Caco-2 (cell line): Measurements from ENCODE around the gene ADCY9. TPM values are rescaled to one million over a fixed set of nuclear protein-coding genes. Genes with fewer than 3 reads are reported as not detected.
"Not testable (repeated sequence)": the region's sequence is repeated elsewhere in the genome, so short reads cannot be mapped to it uniquely, and the experiment has no call there.

Source experiments
- BruUV-seq: library from RNA; stranded (reverse); fragments of 400-500 nt; replicated peaks from 2 replicates; lab custom pipeline; 2021; lab: Mats Ljungman, UMichigan
- CTCF ChIA-PET: fragments of 300-600 bp; sonication (Branson Sonifier 250); formaldehyde crosslinking; loops from one replicate; lab custom pipeline; 2022; ENCODE audit warnings: antibody characterized with exemption; lab: Charles Lee
- POLR2A ChIA-PET: fragments of 300-600 bp; sonication (Branson Sonifier 250); formaldehyde crosslinking; loops from one replicate; lab custom pipeline; 2022; ENCODE audit warnings: antibody characterized with exemption; lab: Charles Lee
- DNase-seq, 2 experiments: peaks; one replicate each; pipeline versions ENCODE4 v3.0.0 to v3.0.0-alpha.2; 2020 to 2022
- H3K27me3 ChIP-seq: replicated peaks from 2 replicates; pipeline ENCODE4 v1.6.0; 2011; ENCODE audit warnings: low read length; ENCODE audit not compliant: control insufficient read depth, insufficient read depth
- H3K36me3 ChIP-seq: 2 replicates; pipeline ENCODE4 v1.5.1; 2011; ENCODE audit warnings: low read length; ENCODE audit not compliant: control insufficient read depth, insufficient read depth
- H3K4me1 ChIP-seq: fragments of 250-450 bp; sonication (Bioruptor Pico); 2 replicates; pipeline ENCODE4 v1.5.1; 2020; ENCODE audit warnings: mild to moderate bottlenecking
- H3K4me3 ChIP-seq: 2 replicates; pipeline ENCODE4 v1.5.1; 2011; ENCODE audit warnings: low read depth, mild to moderate bottlenecking, control low read depth, low read length
- H3K9me3 ChIP-seq: fragments of 250-450 bp; sonication (Bioruptor Pico); 2 replicates; pipeline ENCODE4 v1.5.1; 2020; ENCODE audit warnings: mild to moderate bottlenecking, moderate library complexity
- H3K27ac Mint-ChIP-seq: one replicate; pipeline ENCODE4 v1.8.0; 2022; ENCODE audit warnings: mixed read lengths; ENCODE audit not compliant: unreplicated experiment
- H3K27me3 Mint-ChIP-seq: one replicate; pipeline ENCODE4 v1.8.0; 2022; ENCODE audit warnings: mixed read lengths; ENCODE audit not compliant: insufficient read depth, unreplicated experiment
- H3K36me3 Mint-ChIP-seq: one replicate; pipeline ENCODE4 v1.8.0; 2022; ENCODE audit warnings: mild to moderate bottlenecking, mixed read lengths; ENCODE audit not compliant: insufficient read depth, unreplicated experiment
- H3K4me1 Mint-ChIP-seq: one replicate; pipeline ENCODE4 v1.8.0; 2022; ENCODE audit warnings: low read depth, mixed read lengths; ENCODE audit not compliant: unreplicated experiment
- H3K4me3 Mint-ChIP-seq: one replicate; pipeline ENCODE4 v1.8.0; 2022; ENCODE audit warnings: mild to moderate bottlenecking, moderate library complexity, mixed read lengths; ENCODE audit not compliant: unreplicated experiment
- H3K9me3 Mint-ChIP-seq: one replicate; pipeline ENCODE4 v1.8.0; 2022; ENCODE audit warnings: mixed read lengths; ENCODE audit not compliant: unreplicated experiment
- intact Hi-C: fragments of 100-400 bp; cut with micrococcal nuclease; formaldehyde crosslinking; loops from one replicate; pipeline ENCODE4 v1.10.0; 2022; ENCODE audit not compliant: unreplicated experiment
- total RNA-seq: library from RNA; stranded (reverse); gene quantifications from 2 replicates; pipeline ENCODE4 v1.2.3, GENCODE V29; 2022
- TF ChIP-seq, protein P1 (sequence below), 2 experiments: fragments of 200-600 bp in 1 of 2; IDR thresholded peaks; 1 replicate in 1 of 2; 2 replicates in 1 of 2; pipeline versions ENCODE4 v1.5.1 to v1.8.0; 2011 to 2022; ENCODE audit warnings: antibody characterized with exemption in 1 of 2, control low read depth in 1 of 2, inconsistent platforms in 1 of 2, low read depth in 1 of 2, low read length in 1 of 2, mild to moderate bottlenecking in 1 of 2, moderate library complexity in 1 of 2; ENCODE audit not compliant: insufficient read depth in 1 of 2, severe bottlenecking in 1 of 2, unreplicated experiment in 1 of 2

Gene ADCY9
- total RNA-seq, 1 experiment from 2014 or later = 11.5 TPM

GRCh38 chr16:4077174-4077649 lies 39.0 kb downstream of the ADCY9 start:
- H3K4me3 ChIP-seq = no peak overlapping the region
- no TSS peak for BruUV-seq
- no peaks in the 10 kb centered on the region for H3K9me3 ChIP-seq
- Mint-ChIP-seq H3K27me3 (no peaks in the 10 kb centered on the region), H3K4me3 (no peak overlapping the region), H3K27ac (no peak overlapping the region), H3K4me1 (no peaks in the 10 kb centered on the region), H3K9me3 (no peaks in the 10 kb centered on the region), H3K36me3 (no peaks in the 10 kb centered on the region)
- TF ChIP-seq, protein P1, sequence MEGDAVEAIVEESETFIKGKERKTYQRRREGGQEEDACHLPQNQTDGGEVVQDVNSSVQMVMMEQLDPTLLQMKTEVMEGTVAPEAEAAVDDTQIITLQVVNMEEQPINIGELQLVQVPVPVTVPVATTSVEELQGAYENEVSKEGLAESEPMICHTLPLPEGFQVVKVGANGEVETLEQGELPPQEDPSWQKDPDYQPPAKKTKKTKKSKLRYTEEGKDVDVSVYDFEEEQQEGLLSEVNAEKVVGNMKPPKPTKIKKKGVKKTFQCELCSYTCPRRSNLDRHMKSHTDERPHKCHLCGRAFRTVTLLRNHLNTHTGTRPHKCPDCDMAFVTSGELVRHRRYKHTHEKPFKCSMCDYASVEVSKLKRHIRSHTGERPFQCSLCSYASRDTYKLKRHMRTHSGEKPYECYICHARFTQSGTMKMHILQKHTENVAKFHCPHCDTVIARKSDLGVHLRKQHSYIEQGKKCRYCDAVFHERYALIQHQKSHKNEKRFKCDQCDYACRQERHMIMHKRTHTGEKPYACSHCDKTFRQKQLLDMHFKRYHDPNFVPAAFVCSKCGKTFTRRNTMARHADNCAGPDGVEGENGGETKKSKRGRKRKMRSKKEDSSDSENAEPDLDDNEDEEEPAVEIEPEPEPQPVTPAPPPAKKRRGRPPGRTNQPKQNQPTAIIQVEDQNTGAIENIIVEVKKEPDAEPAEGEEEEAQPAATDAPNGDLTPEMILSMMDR (IDR thresholded peaks at IDR 0.05; ENCODE audit: insufficient read depth in 1 of 2, low read depth in 1 of 2, low read length in 1 of 2, severe bottlenecking in 1 of 2, unreplicated experiment in 1 of 2) = no peak
- H3K4me1 ChIP-seq = no peaks in the 10 kb centered on the region
- no peaks in the 10 kb centered on the region for H3K36me3 ChIP-seq
- intact Hi-C loops = no loop called here
- ChIA-PET CTCF (no interaction called here), POLR2A (no interaction called here)
- DNase-seq = no peak
- H3K27me3 ChIP-seq = no peaks in the 10 kb centered on the region

- H3K9me3 ChIP-seq = no peaks in the 10 kb centered on the region
- H3K36me3 Mint-ChIP-seq = no peaks in the 10 kb centered on the region
- H3K4me1 Mint-ChIP-seq = no peaks in the 10 kb centered on the region
- no peaks in the 10 kb centered on the region for H3K36me3 ChIP-seq
- H3K27ac Mint-ChIP-seq = no peak overlapping the region
- no peaks in the 10 kb centered on the region for H3K4me1 ChIP-seq
- intact Hi-C loops = no loop called here
- no peaks in the 10 kb centered on the region for H3K27me3 ChIP-seq
- H3K4me3 Mint-ChIP-seq = no peak overlapping the region
- H3K4me3 ChIP-seq = no peak overlapping the region
- CTCF ChIA-PET = no interaction called here
- no peaks in the 10 kb centered on the region for H3K27me3 Mint-ChIP-seq
- POLR2A ChIA-PET = no interaction called here
- DNase-seq = no peak
- TF ChIP-seq, protein P1 (IDR thresholded peaks at IDR 0.05; ENCODE audit: insufficient read depth in 1 of 2, low read depth in 1 of 2, low read length in 1 of 2, severe bottlenecking in 1 of 2, unreplicated experiment in 1 of 2) = no peak
- no peaks in the 10 kb centered on the region for H3K9me3 Mint-ChIP-seq
- no TSS peak for BruUV-seq
Measured at GRCh38 chr16:4075534-4075933, 40.7 kb downstream of the ADCY9 start.

DNA sequence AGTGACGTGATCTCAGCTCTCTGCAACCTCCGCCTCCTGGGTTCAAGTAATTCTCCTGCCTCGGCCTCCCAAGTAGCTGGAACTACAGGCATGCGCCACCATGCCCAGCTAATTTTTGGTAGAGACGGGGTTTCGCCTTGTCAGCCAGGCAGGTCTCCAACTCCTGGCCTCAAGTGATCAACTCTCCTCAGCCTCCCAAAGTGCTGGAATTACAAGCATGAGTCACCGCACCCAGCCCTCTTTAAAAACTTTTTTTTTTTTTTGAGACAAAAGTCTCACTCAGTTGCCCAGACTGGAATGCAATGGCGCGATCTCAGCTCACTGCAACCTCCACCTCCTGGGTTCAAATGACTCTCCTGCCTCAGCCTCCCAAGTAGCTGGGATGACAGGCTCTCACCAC lies 43.1 kb downstream of the ADCY9 start:
- H3K27ac Mint-ChIP-seq, DNase-seq, BruUV-seq, H3K27me3 ChIP-seq, H3K4me3 Mint-ChIP-seq, CTCF ChIA-PET, H3K36me3 ChIP-seq, H3K27me3 Mint-ChIP-seq, H3K9me3 Mint-ChIP-seq, H3K4me3 ChIP-seq, H3K4me1 ChIP-seq, POLR2A ChIA-PET, intact Hi-C loops, H3K9me3 ChIP-seq, H3K36me3 Mint-ChIP-seq, H3K4me1 Mint-ChIP-seq: not testable (repeated sequence)
